Esophagus squamous epithelium (tissue), 5 donors: Measurements from ENCODE around the gene UGT1A6. TPM values are rescaled to one million over a fixed set of nuclear protein-coding genes. Genes with fewer than 3 reads are reported as not detected.

ENCODE experiments used
- DNase-seq: peaks from one replicate; lab custom pipeline; 2025; lab: John Stamatoyannopoulos, UW
- H3K27ac ChIP-seq, 4 donors: fragments of 200-600 bp; sonication (generic); one replicate each; pipeline ENCODE4 v1.5.1; 2016 to 2019; ENCODE audit warnings: mild to moderate bottlenecking in 1 of 4
- H3K27me3 ChIP-seq, 4 donors: fragments of 200-600 bp; sonication (generic); 1 replicate in 3 of 4; 2 replicates in 1 of 4; pipeline versions ENCODE4 v1.5.1 to v1.6.0; 2017 to 2021; ENCODE audit warnings: antibody characterized with exemption in 1 of 4
- H3K36me3 ChIP-seq, 3 donors: fragments of 200-600 bp; sonication (generic); one replicate each; pipeline ENCODE4 v1.5.1; 2016 to 2019
- H3K4me1 ChIP-seq, 3 donors: fragments of 200-600 bp; sonication (generic); one replicate each; pipeline ENCODE4 v1.5.1; 2017 to 2019
- H3K4me3 ChIP-seq, 4 donors: fragments of 200-600 bp; sonication (generic); 1 replicate in 3 of 4; 2 replicates in 1 of 4; pipeline ENCODE4 v1.5.1; 2016 to 2019; ENCODE audit warnings: mild to moderate bottlenecking in 2 of 4, moderate library complexity in 1 of 4
- H3K9me3 ChIP-seq, 3 donors: fragments of 200-600 bp; sonication (generic); one replicate each; pipeline ENCODE4 v1.5.1; 2016 to 2019
- POLR2A ChIP-seq, 4 donors: fragments of 450-650 bp; IDR thresholded peaks; one replicate each; pipeline ENCODE4 v1.6.1; 2017; ENCODE audit warnings: antibody characterized with exemption in 4 of 4, mild to moderate bottlenecking in 4 of 4, moderate library complexity in 3 of 4
- WGBS, 2 donors: methylation state at CpG; one replicate each; pipeline ENCODE4 v1.1.5; 2018; 5-methylcytosine and 5-hydroxymethylcytosine counted together
- intact Hi-C: fragments of 100-400 bp; cut with DNase I; formaldehyde crosslinking; loops from one replicate; pipeline ENCODE4 v1.15.0; 2022
- total RNA-seq, 4 donors: library from RNA; depleted of rRNA; stranded (reverse); fragments of >200 nt; gene quantifications; one replicate each; pipeline ENCODE4 v1.1.0, GENCODE V29; 2016
- TF ChIP-seq, protein P1 (sequence below), 6 experiments: fragments of 450-650 bp in 4 of 6; fragments of 200-600 bp in 2 of 6; sonication (generic) in 2 of 6; IDR thresholded peaks; one replicate each; pipeline ENCODE4 v1.5.1; 2016 to 2019; ENCODE audit warnings: antibody characterized with exemption in 6 of 6, mild to moderate bottlenecking in 4 of 6, moderate library complexity in 4 of 6
- donor health status: DM: yes; HTN: yes; CAD: no.

The UGT1A6 gene
- total RNA-seq, 4 donors from 2014 or later, result 30.8 to 67.1 (median 61.3) TPM

DNA sequence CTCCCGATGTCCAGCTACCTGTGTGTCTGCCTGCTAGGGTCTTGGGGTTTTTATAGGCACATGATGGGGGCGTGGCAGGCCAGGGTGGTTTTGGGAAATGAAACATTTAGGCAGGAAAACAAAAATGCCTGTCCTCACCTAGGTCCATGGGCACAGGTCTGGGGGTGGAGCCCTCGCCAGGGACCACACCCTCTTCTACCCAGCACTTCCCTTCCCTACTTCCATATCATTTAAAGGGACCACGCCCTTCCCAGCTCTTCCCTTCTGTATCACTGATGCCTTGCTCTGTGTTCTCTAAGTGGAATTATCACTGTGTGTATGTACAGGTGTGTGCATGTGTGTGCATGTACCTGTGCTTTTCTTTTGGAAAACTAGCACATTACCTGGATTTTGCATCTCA lies 73.7 kb downstream of the UGT1A6 start:
- 33 to 65% methylated on average over 2 of the region's 4 CpGs for WGBS, 2 donors
- H3K27me3 ChIP-seq, result peaks cover 0 to 8% (median 0%) of the 10 kb centered on the region in 4 donors
- DNase-seq, result no peak
- no peaks in the 10 kb centered on the region for H3K9me3 ChIP-seq
- TF ChIP-seq, protein P1, sequence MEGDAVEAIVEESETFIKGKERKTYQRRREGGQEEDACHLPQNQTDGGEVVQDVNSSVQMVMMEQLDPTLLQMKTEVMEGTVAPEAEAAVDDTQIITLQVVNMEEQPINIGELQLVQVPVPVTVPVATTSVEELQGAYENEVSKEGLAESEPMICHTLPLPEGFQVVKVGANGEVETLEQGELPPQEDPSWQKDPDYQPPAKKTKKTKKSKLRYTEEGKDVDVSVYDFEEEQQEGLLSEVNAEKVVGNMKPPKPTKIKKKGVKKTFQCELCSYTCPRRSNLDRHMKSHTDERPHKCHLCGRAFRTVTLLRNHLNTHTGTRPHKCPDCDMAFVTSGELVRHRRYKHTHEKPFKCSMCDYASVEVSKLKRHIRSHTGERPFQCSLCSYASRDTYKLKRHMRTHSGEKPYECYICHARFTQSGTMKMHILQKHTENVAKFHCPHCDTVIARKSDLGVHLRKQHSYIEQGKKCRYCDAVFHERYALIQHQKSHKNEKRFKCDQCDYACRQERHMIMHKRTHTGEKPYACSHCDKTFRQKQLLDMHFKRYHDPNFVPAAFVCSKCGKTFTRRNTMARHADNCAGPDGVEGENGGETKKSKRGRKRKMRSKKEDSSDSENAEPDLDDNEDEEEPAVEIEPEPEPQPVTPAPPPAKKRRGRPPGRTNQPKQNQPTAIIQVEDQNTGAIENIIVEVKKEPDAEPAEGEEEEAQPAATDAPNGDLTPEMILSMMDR (IDR thresholded peaks at IDR 0.05), result no peak
- TF ChIP-seq POLR2A (IDR thresholded peaks at IDR 0.05), result no peak
- no peak overlapping the region for H3K4me3 ChIP-seq
- peaks cover 0 to 6% (median 4%) of the 10 kb centered on the region in 3 donors for H3K4me1 ChIP-seq
- no peak overlapping the region for H3K27ac ChIP-seq
- intact Hi-C loops, result no loop called here
- H3K36me3 ChIP-seq, result peaks cover 0 to 49% (median 0%) of the 10 kb centered on the region in 3 donors

- TF ChIP-seq, protein P1 (IDR thresholded peaks at IDR 0.05), result no peak
- TF ChIP-seq POLR2A (IDR thresholded peaks at IDR 0.05), result no peak
- peaks cover 0 to 8% (median 0%) of the 10 kb centered on the region in 4 donors for H3K27me3 ChIP-seq
- no peak overlapping the region for H3K4me3 ChIP-seq
- no peaks in the 10 kb centered on the region for H3K4me1 ChIP-seq
- H3K9me3 ChIP-seq, result no peaks in the 10 kb centered on the region
- no peak for DNase-seq
- intact Hi-C loops, result no loop called here
- WGBS, 2 donors, result 76 to 81% methylated on average over 4 of the region's 4 CpGs
- H3K36me3 ChIP-seq, result peaks cover 0 to 65% (median 0%) of the 10 kb centered on the region in 3 donors
- no peak overlapping the region for H3K27ac ChIP-seq
Measured at GRCh38 chr2:233768076-233768475, 75.4 kb downstream of the UGT1A6 start.

DNA sequence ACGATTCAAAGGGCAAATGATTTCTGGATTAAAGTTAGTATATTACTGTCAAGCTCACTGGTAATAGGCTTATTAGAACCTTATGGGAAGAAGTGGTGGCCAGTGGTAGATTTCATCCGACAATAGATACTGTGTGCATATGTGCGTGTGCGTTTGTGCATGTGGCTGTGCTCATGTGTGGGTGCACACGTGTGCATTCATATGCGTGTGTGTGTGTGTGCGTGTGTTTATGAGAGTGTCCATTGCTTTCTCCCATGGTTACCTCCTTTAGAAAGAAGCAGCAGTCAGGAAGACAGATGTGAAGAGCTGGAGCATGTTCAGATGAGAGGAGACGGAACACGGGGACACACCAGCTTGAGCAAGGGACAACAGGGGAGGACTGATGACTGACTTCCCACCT lies 76.6 kb downstream of the UGT1A6 start:
- H3K4me3 ChIP-seq, result no peak overlapping the region
- no peak overlapping the region for H3K27ac ChIP-seq
- H3K9me3 ChIP-seq, result no peaks in the 10 kb centered on the region
- peaks cover 0 to 8% (median 0%) of the 10 kb centered on the region in 4 donors for H3K27me3 ChIP-seq
- intact Hi-C loops, result no loop called here
- no peak for TF ChIP-seq POLR2A (IDR thresholded peaks at IDR 0.05)
- TF ChIP-seq, protein P1 (IDR thresholded peaks at IDR 0.05), result no peak
- H3K36me3 ChIP-seq, result peaks cover 0 to 77% (median 0%) of the 10 kb centered on the region in 3 donors
- no peak for DNase-seq
- no peaks in the 10 kb centered on the region for H3K4me1 ChIP-seq
- 87 to 93% methylated on average over 8 to 9 of the region's 9 CpGs for WGBS, 2 donors

- Histone ChIP-seq H3K4me3 (no peak overlapping the region), H3K9me3 (peaks cover 0 to 20% (median 0%) of the 10 kb centered on the region in 3 donors), H3K36me3 (peaks cover 0 to 79% (median 0%) of the 10 kb centered on the region in 3 donors), H3K4me1 (no peaks in the 10 kb centered on the region), H3K27me3 (no peaks in the 10 kb centered on the region), H3K27ac (no peak overlapping the region)
- intact Hi-C loops, result no loop called here
- 83 to 89% methylated on average over 8 to 15 of the region's 16 CpGs for WGBS, 2 donors
- no peak for DNase-seq
- TF ChIP-seq POLR2A (IDR thresholded peaks at IDR 0.05), result no peak
- TF ChIP-seq, protein P1 (IDR thresholded peaks at IDR 0.05), result no peak
Measured at GRCh38 chr2:233772153-233772552, 79.5 kb downstream of the UGT1A6 start.

DNA sequence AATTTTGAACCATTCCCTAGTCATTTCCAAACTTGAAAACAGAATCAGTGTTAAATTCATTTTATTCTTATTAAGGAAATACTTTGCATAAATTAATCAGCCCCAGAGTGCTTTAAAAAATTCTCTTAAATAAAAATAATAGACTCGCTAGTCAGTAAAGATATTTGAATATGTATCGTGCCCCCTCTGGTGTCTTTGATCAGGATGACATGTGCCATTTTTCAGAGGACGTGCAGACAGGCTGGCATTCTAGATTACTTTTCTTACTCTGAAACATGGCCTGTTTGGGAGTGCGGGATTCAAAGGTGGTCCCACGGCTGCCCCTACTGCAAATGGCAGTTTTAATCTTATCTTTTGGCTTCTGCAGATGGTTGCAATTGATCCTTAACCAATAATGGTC lies 79.9 kb downstream of the UGT1A6 start:
- Histone ChIP-seq H3K9me3 (peaks cover 0 to 20% (median 0%) of the 10 kb centered on the region in 3 donors), H3K4me1 (no peaks in the 10 kb centered on the region), H3K4me3 (no peak overlapping the region), H3K27me3 (no peaks in the 10 kb centered on the region), H3K27ac (no peak overlapping the region), H3K36me3 (peaks cover 0 to 75% (median 0%) of the 10 kb centered on the region in 3 donors)
- intact Hi-C loops, result no loop called here
- DNase-seq, result no peak
- 68 to 80% methylated on average over 5 of the region's 5 CpGs for WGBS, 2 donors
- no peak for TF ChIP-seq POLR2A (IDR thresholded peaks at IDR 0.05)
- TF ChIP-seq, protein P1 (IDR thresholded peaks at IDR 0.05), result no peak
